GM12872 (cell line): ENCODE measurements around the gene CEP128.

ENCODE experiments used
- CTCF ChIP-seq: IDR thresholded peaks from 3 replicates; pipeline ENCODE4 v1.5.1; 2011; ENCODE audit warnings: low read depth, mild to moderate bottlenecking, low read length, moderate library complexity; ENCODE audit not compliant: insufficient read depth

CEP128 gene

GRCh38 chr14:80787876-80788275 lies 153.7 kb downstream of the CEP128 start:
- TF ChIP-seq CTCF: no peak

GRCh38 chr14:80784820-80785219 lies 156.7 kb downstream of the CEP128 start:
- no peak for TF ChIP-seq CTCF

GRCh38 chr14:80781972-80782367 lies 159.6 kb downstream of the CEP128 start:
- no peak for TF ChIP-seq CTCF

- TF ChIP-seq CTCF: no peak
Measured at GRCh38 chr14:80780500-80780899, 161.0 kb downstream of the CEP128 start.

GRCh38 chr14:80776657-80777056 lies 164.9 kb downstream of the CEP128 start:
- TF ChIP-seq CTCF: no peak

GRCh38 chr14:80776186-80776585 lies 165.4 kb downstream of the CEP128 start:
- TF ChIP-seq CTCF: no peak

- TF ChIP-seq CTCF: no peak
Measured at GRCh38 chr14:80772504-80772903, 169.0 kb downstream of the CEP128 start.

- TF ChIP-seq CTCF: no peak
Measured at GRCh38 chr14:80771201-80771600, 170.3 kb downstream of the CEP128 start.
